Lung (tissue), 12 donors: ENCODE measurements around the gene PAXX. TPM values are rescaled to one million over a fixed set of nuclear protein-coding genes. Genes with fewer than 3 reads are reported as not detected.

Experiments
- ATAC-seq: fragments of 200-7000 bp; cut with Tn5 transposase; one replicate; pipeline ENCODE4 v1.9.1; 2020; ENCODE audit warnings: moderate number of reproducible peaks; ENCODE audit not compliant: insufficient read depth, low FRiP score
- DNase-seq, 3 donors: peaks; one replicate each; pipeline ENCODE4 v3.0.0-alpha.2; 2013 to 2017
- H3K27ac ChIP-seq, 2 donors: one replicate each; pipeline ENCODE4 v1.5.1; 2013; ENCODE audit warnings: mild to moderate bottlenecking in 2 of 2, moderate library complexity in 2 of 2, control low read depth in 1 of 2, inconsistent platforms in 1 of 2, low read depth in 1 of 2, low read length in 1 of 2
- H3K27me3 ChIP-seq, 3 donors: one replicate each; pipeline ENCODE4 v1.5.1; 2013; ENCODE audit warnings: low read length in 2 of 3; ENCODE audit not compliant: control insufficient read depth in 3 of 3, insufficient read depth in 3 of 3
- H3K36me3 ChIP-seq, 4 donors: one replicate each; pipeline ENCODE4 v1.5.1; 2013; ENCODE audit warnings: low read length in 4 of 4, mild to moderate bottlenecking in 1 of 4, moderate library complexity in 1 of 4; ENCODE audit not compliant: control insufficient read depth in 4 of 4, insufficient read depth in 4 of 4
- H3K4me1 ChIP-seq, 5 donors: one replicate each; pipeline ENCODE4 v1.5.1; 2013; ENCODE audit warnings: low read length in 5 of 5, mild to moderate bottlenecking in 2 of 5, moderate library complexity in 1 of 5; ENCODE audit not compliant: control insufficient read depth in 5 of 5, insufficient read depth in 5 of 5
- H3K4me3 ChIP-seq: one replicate; pipeline ENCODE4 v1.5.1; 2013; ENCODE audit warnings: mild to moderate bottlenecking, control low read depth, moderate library complexity
- H3K9ac ChIP-seq, 2 donors: one replicate each; pipeline ENCODE4 v1.5.1; 2013; ENCODE audit warnings: low read length in 2 of 2, control low read depth in 1 of 2; ENCODE audit not compliant: insufficient read depth in 1 of 2
- H3K9me3 ChIP-seq, 4 donors: one replicate each; pipeline ENCODE4 v1.5.1; 2013; ENCODE audit warnings: low read length in 3 of 4, mild to moderate bottlenecking in 1 of 4, moderate library complexity in 1 of 4; ENCODE audit not compliant: control insufficient read depth in 4 of 4, insufficient read depth in 3 of 4
- CTCF ChIP-seq: IDR thresholded peaks from 2 replicates; pipeline ENCODE4 v1.5.1; 2012; ENCODE audit warnings: mild to moderate bottlenecking; ENCODE audit errors: control extremely low read depth, extremely low read depth
- WGBS, 2 donors: extraction: QIAGEN DNeasy Blood & Tissue Kit; methylation state at CpG; one replicate each; pipeline ENCODE4 v1.1.7; 2013; 5-methylcytosine and 5-hydroxymethylcytosine counted together
- polyA plus RNA-seq, 2 donors: library from polyadenylated mRNA; stranded (reverse); fragments of 200-250 nt; gene quantifications; one replicate each; pipeline ENCODE4 v1.2.1, GENCODE V29; 2013
- total RNA-seq, 2 donors: library from RNA; depleted of rRNA in 1 of 2; stranded (reverse); fragments of >200 nt in 1 of 2; gene quantifications; one replicate each; pipeline ENCODE4 v1.2.1, GENCODE V29; 2014 to 2021
- donor health status: control.
- donor health status: control.
- donor health status: Bipolar disorder and iron deficiency.
- donor health status: healthy.
- donor health status: DM: yes; HTN: yes; CAD: no.

The PAXX gene
- total and polyA plus RNA-seq, 4 donors: 16.6 to 172 (median 59.4) TPM

- Histone ChIP-seq H3K9me3 (peaks cover 0 to 2% (median 0%) of the 10 kb centered on the region in 4 donors), H3K36me3 (peaks cover 6 to 39% (median 21%) of the 10 kb centered on the region in 4 donors), H3K4me3 (peak overlapping the region; percentile 86), H3K9ac (peak overlapping the region; percentile 9 to 55), H3K4me1 (peaks cover 0 to 22% (median 10%) of the 10 kb centered on the region in 5 donors), H3K27me3 (no peaks in the 10 kb centered on the region), H3K27ac (peak overlapping the region; percentile 84 to 97)
- TF ChIP-seq CTCF: no peak
- ATAC-seq: peak; percentile 1
- DNase-seq: peak in 1 of 3 donors; percentile 47
- WGBS, 2 donors: 23 to 32% methylated on average over 50 to 61 of the region's 61 CpGs
These were observed 48.7 kb upstream of the PAXX start for GRCh38 chr9:136943291-136944211.

GRCh38 chr9:136944212-136944518 is 48.1 kb upstream of the PAXX start:
- Histone ChIP-seq H3K36me3 (peaks cover 5 to 39% (median 20%) of the 10 kb centered on the region in 4 donors), H3K9me3 (peaks cover 0 to 2% (median 0%) of the 10 kb centered on the region in 4 donors), H3K4me1 (peaks cover 0 to 22% (median 10%) of the 10 kb centered on the region in 5 donors), H3K9ac (no peak overlapping the region), H3K4me3 (peak overlapping the region; percentile 86), H3K27me3 (no peaks in the 10 kb centered on the region), H3K27ac (peak overlapping the region; percentile 84 to 97)
- peak; percentile 8 for ATAC-seq
- WGBS, 2 donors: 0% methylated on average over 16 to 45 of the region's 45 CpGs
- no peak for TF ChIP-seq CTCF
- DNase-seq: no peak

- peaks cover 0 to 22% (median 10%) of the 10 kb centered on the region in 5 donors for H3K4me1 ChIP-seq
- 4 to 8% methylated on average over 32 to 74 of the region's 74 CpGs for WGBS, 2 donors
These were observed 47.5 kb upstream of the PAXX start, which contains the start of the genes C8G and FBXW5 for GRCh38 chr9:136944519-136945332. Gene C8G, plus strand, starts transcription at chr9:136945243. Its CDS starts 78 bp downstream, at chr9:136945321. Gene FBXW5, minus strand, starts transcription at chr9:136944738. Its CDS starts 655 bp downstream, at chr9:136944083.

More at GRCh38 chr9:136944519-136945332, 47.5 kb upstream of the PAXX start, which contains the start of the genes C8G and FBXW5:
- peaks cover 0 to 2% (median 0%) of the 10 kb centered on the region in 4 donors for H3K9me3 ChIP-seq
- ATAC-seq (peak; percentile 92), DNase-seq (peak; percentile 96 to 97 (median 97))
- H3K9ac ChIP-seq: peak within 1 kb of the TSS; percentile 9 to 55
- H3K27ac ChIP-seq: peak within 1 kb of the TSS; percentile 84 to 97
- H3K4me3 ChIP-seq: peak within 1 kb of the TSS; percentile 86
- H3K36me3 ChIP-seq: peaks cover 2 to 37% (median 17%) of the 10 kb centered on the region in 4 donors
- peak; percentile 89 for TF ChIP-seq CTCF
- no peaks in the 10 kb centered on the region for H3K27me3 ChIP-seq
